Measurements from ENCODE around the gene RPL15.

GRCh38 chr3:23923786-23924185 lies 6.9 kb downstream of the RPL15 start:
- TF ChIP-seq CTCF (IDR thresholded peaks at IDR 0.05), result no peak
- TF ChIP-seq SIN3A (IDR thresholded peaks at IDR 0.05; ENCODE audit: borderline replicate concordance, insufficient read depth, low read depth, low read length), result no peak
- no peak for TF ChIP-seq POLR2AphosphoS5 (IDR thresholded peaks at IDR 0.05; ENCODE audit: low read depth, low read length)
- no peak for TF ChIP-seq TCF7L2 (IDR thresholded peaks at IDR 0.05; ENCODE audit: low read depth, low read length)

Measured in Panc1 (cell line).